Right atrium auricular region (tissue), 2 donors: ENCODE results near the gene RC3H2. TPM values are rescaled to one million over a fixed set of nuclear protein-coding genes. Genes with fewer than 3 reads are reported as not detected.
"Not testable (repeated sequence)": the region's sequence is repeated elsewhere in the genome, so short reads cannot be mapped to it uniquely, and the experiment has no call there.

Source experiments
- DNase-seq: peaks from one replicate; pipeline ENCODE4 v3.0.0-alpha.2; 2019; ENCODE audit warnings: low spot score
- H3K27ac ChIP-seq, 2 donors: fragments of 200-600 bp; sonication (generic); 1 replicate in 1 of 2; 2 replicates in 1 of 2; pipeline ENCODE4 v1.5.1; 2016 to 2019
- H3K27me3 ChIP-seq, 2 donors: fragments of 200-600 bp; sonication (generic); one replicate each; pipeline versions ENCODE4 v1.5.1 to v1.6.0; 2017 to 2019
- H3K36me3 ChIP-seq: fragments of 200-600 bp; sonication (generic); one replicate; pipeline ENCODE4 v1.5.1; 2016
- H3K4me1 ChIP-seq, 2 donors: fragments of 200-600 bp; sonication (generic); one replicate each; pipeline versions ENCODE4 v1.5.1 to v1.6.0; 2017 to 2019
- H3K4me3 ChIP-seq, 2 donors: fragments of 200-600 bp; sonication (generic); 1 replicate in 1 of 2; 2 replicates in 1 of 2; pipeline ENCODE4 v1.5.1; 2017 to 2019; ENCODE audit warnings: mild to moderate bottlenecking in 1 of 2, moderate library complexity in 1 of 2
- H3K9me3 ChIP-seq, 2 donors: fragments of 200-600 bp; sonication (generic); one replicate each; pipeline ENCODE4 v1.5.1; 2019
- CTCF ChIP-seq, 2 donors: fragments of 200-600 bp; sonication (generic); IDR thresholded peaks; one replicate each; pipeline ENCODE4 v1.5.1; 2019; ENCODE audit warnings: antibody characterized with exemption in 2 of 2
- total RNA-seq, 2 donors: library from RNA; depleted of rRNA; stranded (reverse); fragments of >200 nt; gene quantifications; one replicate each; pipeline ENCODE4 v1.1.0, GENCODE V29; 2016

The RC3H2 gene
- total RNA-seq, 2 donors from 2014 or later, result 37.6 to 40.2 TPM

- no peaks in the 10 kb centered on the region for H3K9me3 ChIP-seq
- H3K4me1 ChIP-seq, result no peaks in the 10 kb centered on the region
- no peak for DNase-seq
- no peak for TF ChIP-seq CTCF (IDR thresholded peaks at IDR 0.05)
- no peaks in the 10 kb centered on the region for H3K36me3 ChIP-seq
- H3K27ac ChIP-seq, result no peak overlapping the region
- H3K27me3 ChIP-seq, result no peaks in the 10 kb centered on the region
- no peak overlapping the region for H3K4me3 ChIP-seq
Observed at GRCh38 chr9:122837266-122837850, 67.8 kb downstream of the RC3H2 start.

- Histone ChIP-seq H3K27ac (no peak overlapping the region), H3K9me3 (no peaks in the 10 kb centered on the region), H3K4me3 (no peak overlapping the region), H3K27me3 (no peaks in the 10 kb centered on the region), H3K4me1 (no peaks in the 10 kb centered on the region), H3K36me3 (no peaks in the 10 kb centered on the region)
- TF ChIP-seq CTCF (IDR thresholded peaks at IDR 0.05), result no peak
- no peak for DNase-seq
Observed at GRCh38 chr9:122835313-122835731, 69.8 kb downstream of the RC3H2 start.

GRCh38 chr9:122832194-122832593 lies 73.0 kb downstream of the RC3H2 start:
- H3K4me1 ChIP-seq, result peaks cover 0 to 4% of the 10 kb centered on the region in 2 donors
- no peaks in the 10 kb centered on the region for H3K27me3 ChIP-seq
- no peaks in the 10 kb centered on the region for H3K9me3 ChIP-seq
- no peak overlapping the region for H3K4me3 ChIP-seq
- H3K27ac ChIP-seq, result no peak overlapping the region
- no peaks in the 10 kb centered on the region for H3K36me3 ChIP-seq
- no peak for DNase-seq
- no peak for TF ChIP-seq CTCF (IDR thresholded peaks at IDR 0.05)

- DNase-seq, H3K36me3 ChIP-seq, H3K27me3 ChIP-seq, H3K9me3 ChIP-seq: not testable (repeated sequence)
- peaks cover 0 to 26% of the 10 kb centered on the region in 2 donors for H3K4me1 ChIP-seq
- H3K27ac ChIP-seq, result peak overlapping the region; percentile 95 to 98
- H3K4me3 ChIP-seq, result peak overlapping the region; percentile 91 to 94
Observed at GRCh38 chr9:122828965-122829284, 76.2 kb downstream of the RC3H2 start.

- H3K4me1 ChIP-seq, result peaks cover 0 to 26% of the 10 kb centered on the region in 2 donors
- DNase-seq, result no peak
- H3K36me3 ChIP-seq, result peaks cover 2% of the 10 kb centered on the region
- peak overlapping the region; percentile 91 to 94 for H3K4me3 ChIP-seq
- no peaks in the 10 kb centered on the region for H3K27me3 ChIP-seq
- H3K27ac ChIP-seq, result peak overlapping the region; percentile 95 to 98
- H3K9me3 ChIP-seq, result no peaks in the 10 kb centered on the region
- TF ChIP-seq CTCF (IDR thresholded peaks at IDR 0.05), result no peak
Observed at GRCh38 chr9:122827761-122828093, 77.4 kb downstream of the RC3H2 start.

- Histone ChIP-seq H3K36me3 (peaks cover 15% of the 10 kb centered on the region), H3K9me3 (no peaks in the 10 kb centered on the region), H3K27me3 (no peaks in the 10 kb centered on the region), H3K4me1 (peaks cover 0 to 35% of the 10 kb centered on the region in 2 donors), H3K4me3 (no peak overlapping the region), H3K27ac (no peak overlapping the region)
- no peak for TF ChIP-seq CTCF (IDR thresholded peaks at IDR 0.05)
- peak; percentile 30 for DNase-seq
Observed at GRCh38 chr9:122822938-122823337, 82.2 kb downstream of the RC3H2 start.
